Keratinocyte (primary cell): Measurements from ENCODE around the gene PLA2G2C.

Experiments used
- EZH2 ChIP-seq: IDR thresholded peaks from one replicate; pipeline ENCODE4 v1.6.1; 2012; ENCODE audit warnings: inconsistent platforms, mild to moderate bottlenecking, low read length, moderate library complexity
- TF ChIP-seq, protein P1 (sequence below), 3 experiments: IDR thresholded peaks in 1 of 3; conservative IDR thresholded peaks in 1 of 3; optimal IDR thresholded peaks in 1 of 3; 2 replicates in 2 of 3; 3 replicates in 1 of 3; pipeline versions ENCODE3 to v1.5.1; 2011; ENCODE audit warnings: low read length in 3 of 3, mild to moderate bottlenecking in 3 of 3, moderate library complexity in 2 of 3, control low read depth in 1 of 3, inconsistent platforms in 1 of 3; ENCODE audit not compliant: insufficient read depth in 2 of 3; ENCODE audit errors: extremely low read depth in 1 of 3

DNA sequence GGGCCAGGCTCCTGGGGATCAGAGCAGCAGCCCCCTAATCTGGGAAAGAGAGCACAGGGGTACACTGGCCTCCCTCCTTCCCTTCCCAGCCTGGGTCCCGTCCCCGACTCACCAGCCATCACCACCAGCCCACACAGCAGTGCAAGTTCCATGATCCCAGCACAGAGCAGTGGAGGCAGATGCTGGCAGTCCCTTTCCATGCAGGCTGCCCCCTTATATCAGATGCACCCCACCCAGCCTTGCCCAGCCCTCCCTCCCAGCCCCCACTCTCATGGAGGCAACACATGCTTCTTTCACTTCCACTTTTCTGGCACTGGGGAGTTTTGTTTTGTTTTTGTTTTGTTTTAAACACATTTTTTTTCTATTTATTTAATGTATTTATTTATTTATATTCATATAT lies 67.0 kb downstream of the PLA2G2C start, which contains the start of gene PLA2G2D:
- TF ChIP-seq, protein P1, sequence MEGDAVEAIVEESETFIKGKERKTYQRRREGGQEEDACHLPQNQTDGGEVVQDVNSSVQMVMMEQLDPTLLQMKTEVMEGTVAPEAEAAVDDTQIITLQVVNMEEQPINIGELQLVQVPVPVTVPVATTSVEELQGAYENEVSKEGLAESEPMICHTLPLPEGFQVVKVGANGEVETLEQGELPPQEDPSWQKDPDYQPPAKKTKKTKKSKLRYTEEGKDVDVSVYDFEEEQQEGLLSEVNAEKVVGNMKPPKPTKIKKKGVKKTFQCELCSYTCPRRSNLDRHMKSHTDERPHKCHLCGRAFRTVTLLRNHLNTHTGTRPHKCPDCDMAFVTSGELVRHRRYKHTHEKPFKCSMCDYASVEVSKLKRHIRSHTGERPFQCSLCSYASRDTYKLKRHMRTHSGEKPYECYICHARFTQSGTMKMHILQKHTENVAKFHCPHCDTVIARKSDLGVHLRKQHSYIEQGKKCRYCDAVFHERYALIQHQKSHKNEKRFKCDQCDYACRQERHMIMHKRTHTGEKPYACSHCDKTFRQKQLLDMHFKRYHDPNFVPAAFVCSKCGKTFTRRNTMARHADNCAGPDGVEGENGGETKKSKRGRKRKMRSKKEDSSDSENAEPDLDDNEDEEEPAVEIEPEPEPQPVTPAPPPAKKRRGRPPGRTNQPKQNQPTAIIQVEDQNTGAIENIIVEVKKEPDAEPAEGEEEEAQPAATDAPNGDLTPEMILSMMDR (optimal IDR thresholded peaks at IDR 0.05 in 1 of 3, IDR thresholded peaks at IDR 0.05 in 1 of 3, conservative IDR thresholded peaks at IDR 0.05 in 1 of 3; ENCODE audit: extremely low read depth in 1 of 3, insufficient read depth in 2 of 3, low read length in 3 of 3) = no peak
- no peak for TF ChIP-seq EZH2
